ENCODE data around the gene ARHGAP45.

ARHGAP45 gene

DNA sequence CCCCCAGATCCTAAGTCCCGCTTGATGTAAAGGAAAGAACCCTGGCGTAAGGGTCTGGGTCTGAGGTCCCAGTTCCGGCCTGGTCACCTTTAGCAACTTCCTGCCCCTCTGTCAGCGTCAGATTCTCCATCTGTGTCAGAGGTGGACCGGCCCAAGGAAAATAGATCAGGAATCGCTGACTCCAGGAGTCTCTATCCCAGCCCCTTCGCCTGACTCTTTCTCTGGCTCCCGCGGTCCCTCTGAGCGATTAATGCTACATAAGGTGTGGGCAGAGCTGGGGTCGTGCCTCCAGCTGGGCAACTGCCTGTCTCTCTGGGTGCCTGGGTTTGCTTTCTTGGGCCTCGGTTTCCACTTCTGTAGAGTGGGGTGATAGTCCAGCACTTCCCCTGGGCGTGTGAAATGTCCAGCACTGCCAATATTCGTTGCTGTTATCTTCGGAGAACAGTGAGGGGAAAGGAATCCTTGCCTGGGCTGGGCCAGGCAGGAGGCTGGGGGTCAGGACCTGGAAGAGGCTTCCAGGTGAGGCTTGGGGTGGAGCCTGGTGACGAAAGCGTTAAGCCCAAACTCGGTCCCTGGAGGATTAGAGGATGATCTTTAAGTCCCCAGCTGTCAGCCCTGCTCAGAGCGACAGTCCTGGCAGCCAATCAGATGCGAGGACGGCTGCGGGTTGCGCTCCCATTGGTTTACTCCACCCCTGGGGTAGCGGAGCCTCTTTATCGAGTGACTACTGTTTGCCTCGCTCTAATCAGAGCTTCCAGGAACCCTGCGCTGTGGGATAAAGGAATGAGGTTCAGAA lies 26.3 kb upstream of the ARHGAP45 start:
- DNase-seq = peak; percentile 89

DNA sequence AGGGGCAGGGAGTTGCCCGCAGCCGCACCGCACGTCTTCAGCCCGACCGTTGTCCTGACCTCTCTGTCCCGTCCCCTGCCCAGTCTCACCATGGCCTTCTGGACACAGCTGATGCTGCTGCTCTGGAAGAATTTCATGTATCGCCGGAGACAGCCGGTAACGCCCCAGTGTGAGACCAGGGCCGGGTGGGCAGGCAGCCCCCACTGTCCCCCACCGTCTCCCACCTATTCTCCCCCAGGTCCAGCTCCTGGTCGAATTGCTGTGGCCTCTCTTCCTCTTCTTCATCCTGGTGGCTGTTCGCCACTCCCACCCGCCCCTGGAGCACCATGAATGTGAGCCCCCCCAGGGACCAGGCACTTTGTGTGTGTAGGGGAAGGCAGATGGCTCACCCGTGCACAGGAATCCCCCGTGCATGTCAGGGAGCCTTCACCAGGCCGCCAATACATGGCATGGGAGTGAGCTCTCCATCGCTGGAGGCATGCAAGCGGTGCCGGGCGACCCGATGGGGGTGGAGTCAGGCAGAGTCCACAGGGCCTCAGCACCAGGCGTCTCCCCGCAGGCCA lies 25.6 kb upstream of the ARHGAP45 start:
- DNase-seq = no peak

DNA sequence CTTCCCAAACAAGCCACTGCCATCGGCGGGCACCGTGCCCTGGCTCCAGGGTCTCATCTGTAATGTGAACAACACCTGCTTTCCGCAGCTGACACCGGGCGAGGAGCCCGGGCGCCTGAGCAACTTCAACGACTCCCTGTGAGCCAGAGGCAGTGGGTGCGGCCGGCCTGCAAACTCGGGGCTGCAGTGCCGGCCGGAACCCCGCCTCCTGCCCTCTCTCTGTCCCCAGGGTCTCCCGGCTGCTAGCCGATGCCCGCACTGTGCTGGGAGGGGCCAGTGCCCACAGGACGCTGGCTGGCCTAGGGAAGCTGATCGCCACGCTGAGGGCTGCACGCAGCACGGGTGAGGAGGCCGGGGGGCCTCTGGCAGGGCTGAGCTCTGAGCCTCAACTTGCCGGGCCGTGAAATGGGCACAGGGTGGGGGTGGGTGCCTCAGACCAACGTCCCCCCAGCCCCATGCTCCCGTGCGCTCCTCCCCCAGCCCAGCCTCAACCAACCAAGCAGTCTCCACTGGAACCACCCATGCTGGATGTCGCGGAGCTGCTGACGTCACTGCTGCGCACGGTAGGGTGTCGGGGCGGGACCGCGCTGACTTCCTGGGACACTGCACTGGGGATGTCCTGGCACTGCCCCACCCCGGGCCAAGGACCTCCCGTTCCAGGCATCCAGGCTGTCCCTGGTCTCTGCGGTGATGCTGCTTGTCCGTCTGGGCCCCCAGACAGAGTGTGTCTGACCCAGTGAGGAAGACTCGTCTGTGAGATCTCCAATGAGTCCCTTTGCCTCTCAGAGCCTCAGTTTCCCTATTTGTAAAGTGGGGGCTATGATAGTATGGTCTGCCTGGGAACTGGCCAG lies 24.9 kb upstream of the ARHGAP45 start:
- peak; percentile 33 for DNase-seq

DNA sequence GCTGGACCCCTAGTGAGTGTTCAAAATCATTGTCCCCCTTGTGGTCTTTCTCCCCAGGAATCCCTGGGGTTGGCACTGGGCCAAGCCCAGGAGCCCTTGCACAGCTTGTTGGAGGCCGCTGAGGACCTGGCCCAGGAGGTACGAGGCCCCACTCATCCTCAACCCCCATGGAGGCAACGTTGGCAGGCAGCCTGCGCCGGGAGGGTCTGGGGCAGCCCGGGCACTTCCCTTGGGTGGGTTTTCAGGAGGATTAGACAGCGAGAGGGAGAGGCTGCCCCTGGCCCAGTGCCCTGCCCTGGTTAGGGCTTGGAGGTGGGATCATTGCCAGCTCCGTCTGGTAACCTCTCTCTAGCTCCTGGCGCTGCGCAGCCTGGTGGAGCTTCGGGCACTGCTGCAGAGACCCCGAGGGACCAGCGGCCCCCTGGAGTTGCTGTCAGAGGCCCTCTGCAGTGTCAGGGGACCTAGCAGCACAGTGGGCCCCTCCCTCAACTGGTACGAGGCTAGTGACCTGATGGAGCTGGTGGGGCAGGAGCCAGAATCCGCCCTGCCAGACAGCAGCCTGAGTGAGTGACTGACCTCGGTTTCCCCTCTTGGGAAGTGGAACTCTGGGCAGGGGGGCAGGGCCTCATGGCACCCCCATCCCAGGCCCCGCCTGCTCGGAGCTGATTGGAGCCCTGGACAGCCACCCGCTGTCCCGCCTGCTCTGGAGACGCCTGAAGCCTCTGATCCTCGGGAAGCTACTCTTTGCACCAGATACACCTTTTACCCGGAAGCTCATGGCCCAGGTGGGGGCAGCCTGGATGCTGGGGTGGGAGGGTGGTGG lies 24.1 kb upstream of the ARHGAP45 start:
- peak; percentile 60 for DNase-seq

DNA sequence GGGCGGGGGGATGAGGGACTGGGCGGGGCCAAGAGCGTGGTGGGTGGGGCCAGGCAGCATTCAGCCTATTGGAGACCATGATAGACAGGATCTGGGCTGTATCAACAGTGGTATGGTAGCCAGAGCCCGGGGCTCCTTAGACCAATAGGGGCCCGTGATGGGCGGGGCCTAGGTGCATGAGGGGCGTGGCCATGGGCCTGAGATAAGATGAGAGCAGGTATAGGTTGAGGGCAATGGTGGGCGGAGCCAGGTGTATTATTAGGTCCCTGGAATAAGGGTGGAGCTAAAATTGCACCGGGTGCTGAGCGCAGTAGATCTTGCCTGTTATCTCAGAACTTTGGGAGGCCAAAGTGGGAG lies 21.7 kb upstream of the ARHGAP45 start:
- DNase-seq = no peak

GRCh38 chr19:1046117-1046626 lies 20.8 kb upstream of the ARHGAP45 start:
- no peak for DNase-seq

- DNase-seq = no peak
These were observed 19.9 kb upstream of the ARHGAP45 start for GRCh38 chr19:1046836-1047695.

- no peak for DNase-seq
These were observed 19.2 kb upstream of the ARHGAP45 start for GRCh38 chr19:1047696-1048147.

GRCh38 chr19:1049106-1049505 lies 17.9 kb upstream of the ARHGAP45 start:
- no peak for DNase-seq

GRCh38 chr19:1049800-1050199 lies 17.2 kb upstream of the ARHGAP45 start:
- DNase-seq = no peak

DNA sequence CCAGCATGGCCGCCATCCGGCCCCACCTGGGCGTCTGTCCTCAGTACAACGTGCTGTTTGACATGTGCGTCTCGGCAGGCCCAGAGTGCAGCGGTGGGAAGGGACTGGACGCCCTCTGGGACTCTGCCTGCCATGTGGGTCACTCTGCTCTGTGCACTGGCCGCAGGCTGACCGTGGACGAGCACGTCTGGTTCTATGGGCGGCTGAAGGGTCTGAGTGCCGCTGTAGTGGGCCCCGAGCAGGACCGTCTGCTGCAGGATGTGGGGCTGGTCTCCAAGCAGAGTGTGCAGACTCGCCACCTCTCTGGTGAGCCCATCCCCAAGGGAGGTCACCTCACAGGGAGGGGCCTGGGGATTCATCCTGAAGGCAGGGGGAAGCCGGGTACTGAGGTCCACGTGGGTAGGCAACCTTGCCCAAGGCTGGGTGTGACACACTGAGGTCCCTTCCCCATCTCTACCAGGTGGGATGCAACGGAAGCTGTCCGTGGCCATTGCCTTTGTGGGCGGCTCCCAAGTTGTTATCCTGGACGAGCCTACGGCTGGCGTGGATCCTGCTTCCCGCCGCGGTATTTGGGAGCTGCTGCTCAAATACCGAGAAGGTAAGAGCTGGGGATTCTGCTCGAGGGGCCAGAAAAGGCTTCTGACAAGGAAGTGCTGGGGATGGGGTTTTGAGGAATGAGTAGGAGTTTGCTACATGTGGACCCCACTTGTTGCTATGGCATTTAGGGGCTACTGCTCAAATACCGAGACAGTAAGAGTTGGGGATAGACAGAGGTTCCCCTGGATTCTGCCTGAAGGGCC lies 15.8 kb upstream of the ARHGAP45 start:
- DNase-seq = no peak

DNA sequence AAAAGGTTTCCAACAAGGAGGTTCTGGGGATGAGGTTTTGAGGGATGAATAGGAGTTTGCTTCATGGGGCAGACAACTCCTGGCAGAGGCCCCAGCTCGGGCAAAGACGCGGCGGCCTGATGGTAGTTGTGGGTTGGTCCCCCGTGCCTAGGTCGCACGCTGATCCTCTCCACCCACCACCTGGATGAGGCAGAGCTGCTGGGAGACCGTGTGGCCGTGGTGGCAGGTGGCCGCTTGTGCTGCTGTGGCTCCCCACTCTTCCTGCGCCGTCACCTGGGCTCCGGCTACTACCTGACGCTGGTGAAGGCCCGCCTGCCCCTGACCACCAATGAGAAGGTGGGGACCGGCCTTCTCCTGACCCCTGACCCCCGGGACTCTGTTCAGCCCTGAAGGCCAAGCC lies 15.2 kb upstream of the ARHGAP45 start:
- DNase-seq = no peak

- DNase-seq = no peak
These were observed 14.5 kb upstream of the ARHGAP45 start for GRCh38 chr19:1052349-1052975.

DNA sequence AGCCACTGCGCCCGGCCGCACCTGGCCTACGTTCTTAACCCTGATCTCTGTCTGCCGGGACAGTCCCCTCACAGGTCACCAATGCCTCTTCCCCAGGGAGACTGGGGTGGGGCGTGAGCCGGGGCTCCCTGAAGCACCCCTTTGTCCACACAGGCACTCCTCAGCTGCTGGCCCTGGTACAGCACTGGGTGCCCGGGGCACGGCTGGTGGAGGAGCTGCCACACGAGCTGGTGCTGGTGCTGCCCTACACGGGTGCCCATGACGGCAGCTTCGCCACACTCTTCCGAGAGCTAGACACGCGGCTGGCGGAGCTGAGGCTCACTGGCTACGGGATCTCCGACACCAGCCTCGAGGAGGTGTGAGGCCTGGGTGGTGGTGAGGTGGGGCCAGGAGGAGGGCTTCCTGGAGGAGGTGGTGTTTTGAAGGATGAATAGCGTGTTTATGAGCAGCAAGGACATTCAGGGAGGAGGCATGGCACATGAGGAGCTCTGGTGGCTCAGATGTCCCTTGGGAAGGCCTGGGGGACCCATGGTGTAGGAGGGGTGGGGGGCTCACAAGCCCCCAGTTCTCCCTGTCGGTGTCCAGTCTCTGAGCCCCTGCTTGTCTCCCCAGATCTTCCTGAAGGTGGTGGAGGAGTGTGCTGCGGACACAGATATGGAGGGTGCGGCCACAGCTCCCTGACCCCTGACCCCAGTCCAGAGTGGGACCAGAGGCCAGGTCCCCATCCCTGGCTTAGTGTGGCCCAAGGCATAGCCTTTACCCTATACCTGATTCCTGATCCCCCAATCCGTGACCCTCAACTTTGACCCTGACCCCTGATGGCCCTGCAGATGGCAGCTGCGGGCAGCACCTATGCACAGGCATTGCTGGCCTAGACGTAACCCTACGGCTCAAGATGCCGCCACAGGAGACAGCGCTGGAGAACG lies 13.5 kb upstream of the ARHGAP45 start:
- DNase-seq = no peak

DNA sequence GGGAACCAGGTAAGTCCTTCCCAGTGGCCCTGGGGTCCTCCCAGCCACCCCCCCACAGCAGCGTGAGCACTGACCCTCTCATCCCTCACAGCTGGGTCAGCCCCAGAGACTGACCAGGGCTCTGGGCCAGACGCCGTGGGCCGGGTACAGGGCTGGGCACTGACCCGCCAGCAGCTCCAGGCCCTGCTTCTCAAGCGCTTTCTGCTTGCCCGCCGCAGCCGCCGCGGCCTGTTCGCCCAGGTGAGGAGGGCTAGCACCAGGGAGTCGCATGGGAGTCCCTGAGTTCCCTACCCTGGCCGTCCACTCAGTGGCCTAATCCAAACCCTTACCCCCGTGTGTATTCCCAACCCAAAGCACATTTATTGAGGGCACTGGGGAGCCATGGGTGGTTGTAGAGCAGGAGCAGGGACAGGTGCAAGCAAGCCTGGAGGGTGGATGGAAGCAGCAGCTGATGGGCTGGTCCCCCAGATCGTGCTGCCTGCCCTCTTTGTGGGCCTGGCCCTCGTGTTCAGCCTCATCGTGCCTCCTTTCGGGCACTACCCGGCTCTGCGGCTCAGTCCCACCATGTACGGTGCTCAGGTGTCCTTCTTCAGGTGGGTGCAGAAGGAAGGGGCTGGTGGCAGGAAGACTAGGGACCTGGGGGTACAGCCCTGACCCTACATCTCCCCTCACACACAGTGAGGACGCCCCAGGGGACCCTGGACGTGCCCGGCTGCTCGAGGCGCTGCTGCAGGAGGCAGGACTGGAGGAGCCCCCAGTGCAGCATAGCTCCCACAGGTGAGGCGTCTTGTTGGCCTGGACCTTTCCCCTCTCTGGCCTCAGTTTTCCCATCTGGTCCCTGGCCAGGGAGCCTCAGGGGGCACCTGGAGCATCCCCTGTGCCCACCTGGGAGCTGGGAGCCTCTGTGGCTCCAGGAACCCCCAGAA lies 12.6 kb upstream of the ARHGAP45 start:
- DNase-seq = no peak

DNA sequence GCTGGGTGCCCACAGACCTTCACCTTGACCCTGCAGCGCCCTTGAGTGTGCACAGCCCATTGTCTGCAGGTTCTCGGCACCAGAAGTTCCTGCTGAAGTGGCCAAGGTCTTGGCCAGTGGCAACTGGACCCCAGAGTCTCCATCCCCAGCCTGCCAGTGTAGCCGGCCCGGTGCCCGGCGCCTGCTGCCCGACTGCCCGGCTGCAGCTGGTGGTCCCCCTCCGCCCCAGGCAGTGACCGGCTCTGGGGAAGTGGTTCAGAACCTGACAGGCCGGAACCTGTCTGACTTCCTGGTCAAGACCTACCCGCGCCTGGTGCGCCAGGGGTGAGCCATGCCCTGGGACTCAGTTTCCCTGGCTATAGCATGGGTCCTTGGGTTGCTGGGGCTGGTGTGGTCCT lies 11.9 kb upstream of the ARHGAP45 start:
- no peak for DNase-seq

DNA sequence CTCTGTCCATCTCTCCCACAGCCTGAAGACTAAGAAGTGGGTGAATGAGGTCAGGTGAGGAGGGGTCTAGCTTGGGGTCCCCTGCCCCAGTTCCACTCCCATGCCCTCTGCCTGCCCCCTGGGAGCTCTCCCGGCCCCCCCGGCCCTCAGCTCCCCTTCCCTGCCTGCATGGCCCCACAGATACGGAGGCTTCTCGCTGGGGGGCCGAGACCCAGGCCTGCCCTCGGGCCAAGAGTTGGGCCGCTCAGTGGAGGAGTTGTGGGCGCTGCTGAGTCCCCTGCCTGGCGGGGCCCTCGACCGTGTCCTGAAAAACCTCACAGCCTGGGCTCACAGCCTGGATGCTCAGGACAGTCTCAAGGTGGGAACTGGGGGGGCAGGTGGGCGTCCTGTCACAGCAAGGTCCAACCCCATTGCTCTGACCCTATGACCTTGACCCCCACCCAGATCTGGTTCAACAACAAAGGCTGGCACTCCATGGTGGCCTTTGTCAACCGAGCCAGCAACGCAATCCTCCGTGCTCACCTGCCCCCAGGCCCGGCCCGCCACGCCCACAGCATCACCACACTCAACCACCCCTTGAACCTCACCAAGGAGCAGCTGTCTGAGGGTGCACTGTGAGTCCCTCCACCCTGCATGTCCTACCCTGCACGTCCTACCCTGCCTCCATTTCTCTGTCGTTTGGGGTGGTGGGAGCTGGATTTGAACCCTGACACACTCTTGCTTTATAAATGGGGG lies 10.9 kb upstream of the ARHGAP45 start:
- no peak for DNase-seq
